Neural cell (in vitro differentiated cells): ENCODE measurements around the gene CMC1. TPM values are rescaled to one million over a fixed set of nuclear protein-coding genes. Genes with fewer than 3 reads are reported as not detected.
"Not testable (repeated sequence)": the region's sequence is repeated elsewhere in the genome, so short reads cannot be mapped to it uniquely, and the experiment has no call there.

Source experiments
- H2AFZ ChIP-seq: fragments of 200-600, 300-800 bp; sonication (generic), shearing (Covaris generic); 2 replicates; pipeline ENCODE4 v1.6.0; 2014; ENCODE audit warnings: low read depth, mild to moderate bottlenecking, antibody characterized with exemption, low read length, moderate library complexity
- H3F3A ChIP-seq: fragments of 200-600 bp; shearing (Covaris generic); 2 replicates; pipeline ENCODE4 v1.6.1; 2016; ENCODE audit warnings: mild to moderate bottlenecking, moderate library complexity, mixed read lengths, antibody characterized with exemption, low read length; ENCODE audit not compliant: insufficient read depth, poor library complexity, severe bottlenecking
- H3K27ac ChIP-seq: fragments of 200-600, 300-800 bp; sonication (generic), shearing (Covaris generic); 2 replicates; pipeline ENCODE4 v1.5.1; 2014; ENCODE audit warnings: mild to moderate bottlenecking, low read length, moderate library complexity
- H3K27me3 ChIP-seq: fragments of 300-800, 200-600 bp; sonication (generic), shearing (Covaris generic); 2 replicates; pipeline ENCODE4 v1.6.0; 2014; ENCODE audit warnings: mild to moderate bottlenecking, low read depth, low read length, moderate library complexity; ENCODE audit not compliant: insufficient read depth
- H3K36me3 ChIP-seq: fragments of 300-800, 200-600 bp; sonication (generic), shearing (Covaris generic); 2 replicates; pipeline ENCODE4 v1.5.1; 2014; ENCODE audit warnings: mild to moderate bottlenecking, antibody characterized with exemption, low read length, moderate library complexity; ENCODE audit not compliant: insufficient read depth
- H3K4me2 ChIP-seq: fragments of 300-800, 200-600 bp; sonication (generic), shearing (Covaris generic); 2 replicates; pipeline ENCODE4 v1.6.0; 2014; ENCODE audit warnings: mild to moderate bottlenecking, low read length
- H3K4me3 ChIP-seq: fragments of 300-800, 200-600 bp; sonication (generic), shearing (Covaris generic); 2 replicates; pipeline ENCODE4 v1.5.1; 2014; ENCODE audit warnings: mild to moderate bottlenecking, low read length, moderate library complexity
- H3K79me2 ChIP-seq: fragments of 200-600 bp; shearing (Covaris generic); replicated peaks from 2 replicates; pipeline ENCODE4 v1.6.0; 2014; ENCODE audit warnings: mild to moderate bottlenecking, low read length, moderate library complexity; ENCODE audit not compliant: insufficient read depth
- H3K9ac ChIP-seq: fragments of 300-800, 200-600 bp; sonication (generic), shearing (Covaris generic); 2 replicates; pipeline ENCODE4 v1.6.1; 2016; ENCODE audit warnings: mild to moderate bottlenecking, low read length, mixed read lengths
- H3K9me2 ChIP-seq: fragments of 200-600 bp; shearing (Covaris generic); 2 replicates; pipeline ENCODE4 v1.6.1; 2016; ENCODE audit warnings: mild to moderate bottlenecking, low read length, mixed read lengths; ENCODE audit not compliant: insufficient read depth
- H3K9me3 ChIP-seq: fragments of 200-600, 300-800 bp; sonication (generic), shearing (Covaris generic); 2 replicates; pipeline ENCODE4 v1.6.1; 2016; ENCODE audit warnings: mild to moderate bottlenecking, mixed run types, low read length, moderate library complexity, mixed read lengths
- H4K20me1 ChIP-seq: fragments of 200-600 bp; shearing (Covaris generic); 2 replicates; pipeline ENCODE4 v1.6.1; 2016; ENCODE audit warnings: mild to moderate bottlenecking, mixed run types; ENCODE audit not compliant: insufficient read depth
- EP300 ChIP-seq: fragments of 450-650 bp; conservative IDR thresholded peaks from 2 replicates; pipeline ENCODE4 v1.6.1; 2014; ENCODE audit warnings: antibody characterized with exemption, mild to moderate bottlenecking, moderate library complexity; ENCODE audit not compliant: poor library complexity, severe bottlenecking
- EZH2 ChIP-seq: fragments of 200-600, 300-800 bp; shearing (Covaris generic), sonication (generic); IDR thresholded peaks from 2 replicates; pipeline ENCODE4 v1.6.1; 2014; ENCODE audit warnings: antibody characterized with exemption, low read length, borderline replicate concordance, mild to moderate bottlenecking; ENCODE audit not compliant: insufficient read depth, poor library complexity, severe bottlenecking
- MXI1 ChIP-seq: fragments of 450-650 bp; conservative IDR thresholded peaks from 2 replicates; pipeline ENCODE4 v1.6.1; 2014; ENCODE audit warnings: antibody characterized with exemption, mild to moderate bottlenecking; ENCODE audit not compliant: poor library complexity, severe bottlenecking
- POLR2AphosphoS5 ChIP-seq: IDR thresholded peaks from 2 replicates; pipeline ENCODE4 v1.6.1; 2012
- RAD21 ChIP-seq: fragments of 450-650 bp; conservative IDR thresholded peaks from 2 replicates; pipeline ENCODE4 v1.6.1; 2014; ENCODE audit warnings: antibody characterized with exemption, mild to moderate bottlenecking, moderate library complexity
- SMC3 ChIP-seq: fragments of 450-650 bp; conservative IDR thresholded peaks from 2 replicates; pipeline ENCODE4 v1.6.1; 2014; ENCODE audit warnings: antibody characterized with exemption, mild to moderate bottlenecking, moderate library complexity; ENCODE audit not compliant: poor library complexity
- TAF1 ChIP-seq: IDR thresholded peaks from 2 replicates; pipeline ENCODE4 v1.6.1; 2012; ENCODE audit warnings: low read depth
- polyA plus RNA-seq: library from polyadenylated mRNA; depleted of rRNA; stranded (reverse); fragments of >200 nt; gene quantifications from 2 replicates; pipeline ENCODE4 v1.2.3, GENCODE V29; 2014
- TF ChIP-seq, protein P1 (sequence below): IDR thresholded peaks from 2 replicates; pipeline ENCODE4 v1.6.1; 2012; ENCODE audit warnings: borderline replicate concordance
- TF ChIP-seq, protein P2 (sequence below): fragments of 450-650 bp; IDR thresholded peaks from 2 replicates; pipeline ENCODE4 v1.5.1; 2014; ENCODE audit warnings: antibody characterized with exemption, mild to moderate bottlenecking, moderate library complexity; ENCODE audit not compliant: poor library complexity, severe bottlenecking

The CMC1 gene
- polyA plus RNA-seq, 1 donor from 2014 or later: 8.7 TPM

DNA sequence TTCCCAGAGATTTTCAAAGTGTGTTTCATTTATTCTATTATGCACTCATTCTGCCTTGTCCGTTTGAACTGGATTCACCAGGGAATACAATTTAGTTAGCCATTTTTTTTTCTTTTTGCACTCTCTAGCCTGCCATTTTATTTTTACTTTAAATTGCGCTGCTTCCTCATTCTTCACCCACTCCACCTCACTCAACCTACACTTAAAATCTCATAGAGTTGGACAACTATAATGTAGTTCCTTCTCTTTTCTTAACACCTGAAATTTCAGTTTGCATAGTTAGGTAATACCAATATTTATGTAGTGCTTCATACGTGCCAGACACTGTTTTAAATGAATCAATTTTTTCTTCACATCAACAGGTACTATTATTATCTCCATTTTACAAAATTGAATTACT lies 42.4 kb upstream of the CMC1 start:
- H3K9me2 ChIP-seq: no peaks in the 10 kb centered on the region
- H3K4me2 ChIP-seq: no peak overlapping the region
- no peaks in the 10 kb centered on the region for H3K36me3 ChIP-seq
- TF ChIP-seq EZH2: no peak
- TF ChIP-seq SMC3: no peak
- TF ChIP-seq, protein P1, sequence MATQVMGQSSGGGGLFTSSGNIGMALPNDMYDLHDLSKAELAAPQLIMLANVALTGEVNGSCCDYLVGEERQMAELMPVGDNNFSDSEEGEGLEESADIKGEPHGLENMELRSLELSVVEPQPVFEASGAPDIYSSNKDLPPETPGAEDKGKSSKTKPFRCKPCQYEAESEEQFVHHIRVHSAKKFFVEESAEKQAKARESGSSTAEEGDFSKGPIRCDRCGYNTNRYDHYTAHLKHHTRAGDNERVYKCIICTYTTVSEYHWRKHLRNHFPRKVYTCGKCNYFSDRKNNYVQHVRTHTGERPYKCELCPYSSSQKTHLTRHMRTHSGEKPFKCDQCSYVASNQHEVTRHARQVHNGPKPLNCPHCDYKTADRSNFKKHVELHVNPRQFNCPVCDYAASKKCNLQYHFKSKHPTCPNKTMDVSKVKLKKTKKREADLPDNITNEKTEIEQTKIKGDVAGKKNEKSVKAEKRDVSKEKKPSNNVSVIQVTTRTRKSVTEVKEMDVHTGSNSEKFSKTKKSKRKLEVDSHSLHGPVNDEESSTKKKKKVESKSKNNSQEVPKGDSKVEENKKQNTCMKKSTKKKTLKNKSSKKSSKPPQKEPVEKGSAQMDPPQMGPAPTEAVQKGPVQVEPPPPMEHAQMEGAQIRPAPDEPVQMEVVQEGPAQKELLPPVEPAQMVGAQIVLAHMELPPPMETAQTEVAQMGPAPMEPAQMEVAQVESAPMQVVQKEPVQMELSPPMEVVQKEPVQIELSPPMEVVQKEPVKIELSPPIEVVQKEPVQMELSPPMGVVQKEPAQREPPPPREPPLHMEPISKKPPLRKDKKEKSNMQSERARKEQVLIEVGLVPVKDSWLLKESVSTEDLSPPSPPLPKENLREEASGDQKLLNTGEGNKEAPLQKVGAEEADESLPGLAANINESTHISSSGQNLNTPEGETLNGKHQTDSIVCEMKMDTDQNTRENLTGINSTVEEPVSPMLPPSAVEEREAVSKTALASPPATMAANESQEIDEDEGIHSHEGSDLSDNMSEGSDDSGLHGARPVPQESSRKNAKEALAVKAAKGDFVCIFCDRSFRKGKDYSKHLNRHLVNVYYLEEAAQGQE: no peak
- TF ChIP-seq RAD21: no peak
- no peak for TF ChIP-seq POLR2AphosphoS5
- TF ChIP-seq, protein P2, sequence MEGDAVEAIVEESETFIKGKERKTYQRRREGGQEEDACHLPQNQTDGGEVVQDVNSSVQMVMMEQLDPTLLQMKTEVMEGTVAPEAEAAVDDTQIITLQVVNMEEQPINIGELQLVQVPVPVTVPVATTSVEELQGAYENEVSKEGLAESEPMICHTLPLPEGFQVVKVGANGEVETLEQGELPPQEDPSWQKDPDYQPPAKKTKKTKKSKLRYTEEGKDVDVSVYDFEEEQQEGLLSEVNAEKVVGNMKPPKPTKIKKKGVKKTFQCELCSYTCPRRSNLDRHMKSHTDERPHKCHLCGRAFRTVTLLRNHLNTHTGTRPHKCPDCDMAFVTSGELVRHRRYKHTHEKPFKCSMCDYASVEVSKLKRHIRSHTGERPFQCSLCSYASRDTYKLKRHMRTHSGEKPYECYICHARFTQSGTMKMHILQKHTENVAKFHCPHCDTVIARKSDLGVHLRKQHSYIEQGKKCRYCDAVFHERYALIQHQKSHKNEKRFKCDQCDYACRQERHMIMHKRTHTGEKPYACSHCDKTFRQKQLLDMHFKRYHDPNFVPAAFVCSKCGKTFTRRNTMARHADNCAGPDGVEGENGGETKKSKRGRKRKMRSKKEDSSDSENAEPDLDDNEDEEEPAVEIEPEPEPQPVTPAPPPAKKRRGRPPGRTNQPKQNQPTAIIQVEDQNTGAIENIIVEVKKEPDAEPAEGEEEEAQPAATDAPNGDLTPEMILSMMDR: no peak
- no peak for TF ChIP-seq EP300
- TF ChIP-seq TAF1: no peak
- TF ChIP-seq MXI1: no peak
- no peak overlapping the region for H3K9ac ChIP-seq
- H3F3A ChIP-seq: no peaks in the 10 kb centered on the region
- no peak overlapping the region for H3K27ac ChIP-seq
- no peak overlapping the region for H3K4me3 ChIP-seq
- H3K27me3 ChIP-seq: no peaks in the 10 kb centered on the region
- H4K20me1 ChIP-seq: no peaks in the 10 kb centered on the region
- no peak overlapping the region for H2AFZ ChIP-seq
- no peaks in the 10 kb centered on the region for H3K9me3 ChIP-seq
- no peaks in the 10 kb centered on the region for H3K79me2 ChIP-seq

DNA sequence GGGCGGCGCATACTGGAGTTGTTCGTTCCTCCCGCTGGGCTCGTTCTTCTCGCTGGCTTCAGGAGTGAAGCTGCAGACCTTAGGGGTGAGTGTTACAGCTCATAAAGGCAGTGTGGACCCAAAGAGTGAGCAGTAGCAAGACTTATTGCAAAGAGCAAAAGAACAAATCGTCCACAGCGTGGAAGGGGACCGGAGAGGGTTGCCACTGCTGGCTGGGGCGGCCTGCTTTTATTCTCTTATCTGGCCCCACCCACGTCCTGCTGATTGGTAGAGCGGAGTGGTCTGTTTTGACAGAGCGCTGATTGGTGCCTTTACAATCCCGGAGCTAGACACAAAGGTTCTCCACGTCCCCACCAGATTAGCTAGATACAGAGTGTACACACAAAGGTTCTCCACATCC lies 41.8 kb upstream of the CMC1 start:
- not testable (repeated sequence) for H3K4me2 ChIP-seq, H3K27me3 ChIP-seq, H3K36me3 ChIP-seq, H4K20me1 ChIP-seq, H3F3A ChIP-seq, H3K79me2 ChIP-seq, H2AFZ ChIP-seq, H3K9ac ChIP-seq, H3K9me2 ChIP-seq, H3K9me3 ChIP-seq, H3K4me3 ChIP-seq, H3K27ac ChIP-seq

DNA sequence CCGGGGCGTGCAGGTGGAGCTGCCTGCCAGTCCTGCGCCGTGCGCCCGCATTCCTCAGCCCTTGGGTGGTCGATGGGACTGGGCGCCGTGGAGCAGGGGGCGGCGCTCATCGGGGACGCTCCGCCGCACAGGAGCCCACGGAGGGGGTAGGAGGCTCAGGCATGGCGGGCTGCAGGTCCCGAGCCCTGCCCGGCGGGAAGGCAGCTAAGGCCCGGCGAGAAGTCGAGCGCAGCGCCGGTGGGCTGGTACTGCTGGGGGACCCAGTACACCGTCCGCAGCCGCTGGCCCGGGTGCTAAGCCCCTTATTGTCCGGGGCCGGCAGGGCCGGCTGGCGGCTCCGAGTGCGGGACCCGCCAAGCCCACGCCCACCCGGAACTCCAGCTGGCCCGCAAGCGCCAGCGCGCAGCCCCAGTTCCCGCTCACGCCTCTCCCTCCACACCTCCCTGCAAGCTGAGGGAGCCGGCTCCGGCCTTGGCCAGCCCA lies 41.0 kb upstream of the CMC1 start:
- H3K79me2 ChIP-seq, H3K4me2 ChIP-seq, H3K4me3 ChIP-seq: not testable (repeated sequence)

More for the DNA sequence above, 41.0 kb upstream of the CMC1 start:
- not testable (repeated sequence) for H3K9ac ChIP-seq, H3F3A ChIP-seq, H3K27me3 ChIP-seq, H3K36me3 ChIP-seq, H4K20me1 ChIP-seq, H3K27ac ChIP-seq, H3K9me2 ChIP-seq, H2AFZ ChIP-seq, H3K9me3 ChIP-seq
